ENCODE data around the gene SYNPR. TPM values are rescaled to one million over a fixed set of nuclear protein-coding genes. Genes with fewer than 3 reads are reported as not detected.

The SYNPR gene
- total RNA-seq, 1 experiment from 2014 or later: 0.85 TPM

- TF ChIP-seq ZSCAN18 (CRISPR knock-in tag; IDR thresholded peaks at IDR 0.05) (no peak), MAX (CRISPR knock-in tag; IDR thresholded peaks at IDR 0.05) (no peak), GTF2I (CRISPR knock-in tag; conservative IDR thresholded peaks at IDR 0.05) (no peak), CTCF (IDR thresholded peaks at IDR 0.05) (no peak), FOXP4 (CRISPR knock-in tag; IDR thresholded peaks at IDR 0.05) (no peak), ZNF396 (CRISPR knock-in tag; IDR thresholded peaks at IDR 0.05; ENCODE audit: borderline replicate concordance) (no peak), ZBTB43 (CRISPR knock-in tag; IDR thresholded peaks at IDR 0.05) (no peak), NR2C2 (CRISPR knock-in tag; IDR thresholded peaks at IDR 0.05) (no peak), ZNF263 (CRISPR knock-in tag; IDR thresholded peaks at IDR 0.05; ENCODE audit: low read depth) (no peak), ATF3 (CRISPR knock-in tag; conservative IDR thresholded peaks at IDR 0.05) (no peak), JUN (CRISPR knock-in tag; IDR thresholded peaks at IDR 0.05) (no peak), NFYB (CRISPR knock-in tag; conservative IDR thresholded peaks at IDR 0.05; ENCODE audit: low read depth) (no peak), TCF7 (CRISPR knock-in tag; IDR thresholded peaks at IDR 0.05; ENCODE audit: low read depth) (no peak), ZNF138 (CRISPR knock-in tag; conservative IDR thresholded peaks at IDR 0.05) (no peak), ZNF232 (CRISPR knock-in tag; IDR thresholded peaks at IDR 0.05) (no peak), AFF4 (CRISPR knock-in tag; IDR thresholded peaks at IDR 0.05; ENCODE audit: borderline replicate concordance) (no peak), AR (CRISPR knock-in tag; IDR thresholded peaks at IDR 0.05) (no peak), ATF6 (CRISPR knock-in tag; IDR thresholded peaks at IDR 0.05) (no peak), ZNF317 (CRISPR knock-in tag; IDR thresholded peaks at IDR 0.05; ENCODE audit: borderline replicate concordance, low read depth) (no peak), NR3C1 (CRISPR knock-in tag; conservative IDR thresholded peaks at IDR 0.05; ENCODE audit: low read depth) (no peak)
- Mint-ChIP-seq H3K9me3 (no peaks in the 10 kb centered on the region), H3K4me1 (no peaks in the 10 kb centered on the region), H3K36me3 (no peaks in the 10 kb centered on the region), H3K27ac (no peak overlapping the region), H3K4me3 (no peak overlapping the region), H3K27me3 (ENCODE audit: low read depth) (peaks cover 3% of the 10 kb centered on the region; the same call in 1 of the 2 replicates)
- DNase-seq (ENCODE audit: low spot score): no peak
- no peak for ATAC-seq
- POLR2A ChIA-PET: no interaction called here
- CTCF ChIA-PET: interaction anchor here (0.9 kb wide), 1 partner anchor 129 kb away, joined by 4 read pairs; no protein-coding TSS in a partner anchor
Measured at GRCh38 chr3:63479661-63480035, 201.5 kb downstream of the SYNPR start.

All from WTC11 (cell line).